ENCODE data around the gene ADRM1.

ADRM1 gene, protein sequence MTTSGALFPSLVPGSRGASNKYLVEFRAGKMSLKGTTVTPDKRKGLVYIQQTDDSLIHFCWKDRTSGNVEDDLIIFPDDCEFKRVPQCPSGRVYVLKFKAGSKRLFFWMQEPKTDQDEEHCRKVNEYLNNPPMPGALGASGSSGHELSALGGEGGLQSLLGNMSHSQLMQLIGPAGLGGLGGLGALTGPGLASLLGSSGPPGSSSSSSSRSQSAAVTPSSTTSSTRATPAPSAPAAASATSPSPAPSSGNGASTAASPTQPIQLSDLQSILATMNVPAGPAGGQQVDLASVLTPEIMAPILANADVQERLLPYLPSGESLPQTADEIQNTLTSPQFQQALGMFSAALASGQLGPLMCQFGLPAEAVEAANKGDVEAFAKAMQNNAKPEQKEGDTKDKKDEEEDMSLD

DNA sequence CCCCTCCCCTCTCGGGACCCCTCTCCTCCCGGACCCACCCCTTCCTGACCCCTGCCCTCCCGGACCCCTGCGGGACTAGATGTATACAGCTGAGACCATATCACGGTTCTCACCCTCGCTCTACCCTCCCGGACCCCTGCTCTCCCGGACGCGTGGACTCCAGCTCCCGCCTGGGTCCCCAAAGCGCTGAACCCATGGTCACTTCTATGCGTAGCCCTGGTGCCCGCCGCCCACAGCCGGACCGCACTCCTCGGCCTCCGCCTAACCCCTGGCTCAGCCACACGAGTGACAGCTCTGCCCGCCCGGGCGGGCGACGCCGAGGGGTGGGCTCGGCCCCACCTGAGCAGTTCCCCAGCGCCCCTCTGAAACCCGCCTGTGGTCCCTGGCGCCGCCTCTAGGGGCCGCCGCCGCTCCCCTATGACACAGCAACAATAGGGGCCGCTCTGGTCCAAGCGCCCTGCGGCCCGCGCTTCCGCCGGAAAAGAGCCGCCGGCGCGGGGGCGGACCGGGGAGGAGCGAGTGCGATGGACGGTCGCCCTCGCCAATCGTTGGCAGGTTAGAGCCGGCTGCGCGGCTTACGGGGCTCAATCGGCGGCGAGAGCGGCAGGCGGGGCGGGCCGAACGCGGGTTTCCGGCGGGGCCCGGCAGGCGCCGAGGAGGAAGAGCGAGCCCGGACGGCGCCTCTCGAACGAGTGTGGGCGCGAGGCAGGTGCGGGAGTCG, at the start of gene ADRM1:
Gene ADRM1 (plus strand): TSS at position 657 of the 721 bp plus-strand sequence. CDS start 572 bp downstream, outside the sequence.
- H3K4me1 ChIP-seq (ENCODE audit: insufficient read depth, low read length), result peaks cover 21% of the 10 kb centered on the region
- peak within 1 kb of the TSS; percentile 80 for H3K9ac ChIP-seq (ENCODE audit: low read length)

DNA sequence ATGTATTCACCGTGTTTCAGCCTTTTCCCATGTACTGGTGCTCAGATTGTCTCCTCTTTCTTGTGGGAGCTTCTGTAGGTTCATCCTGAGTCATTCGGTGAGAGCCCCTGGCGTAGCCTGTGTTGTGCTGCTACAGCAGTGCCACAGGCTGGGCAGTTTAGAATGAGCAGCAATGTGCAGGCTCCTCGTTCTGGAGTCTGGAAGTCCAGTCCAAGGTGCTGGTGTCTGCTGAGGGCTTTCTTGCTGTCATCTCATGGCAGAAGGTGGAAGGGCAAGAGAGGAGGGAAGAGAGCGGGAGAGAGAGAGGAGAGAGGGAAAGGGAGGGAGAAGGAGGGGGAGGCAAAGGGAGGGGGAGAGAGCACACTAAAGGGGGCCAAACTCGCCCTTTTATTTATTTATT, 49.4 kb upstream of the ADRM1 start:
- Histone ChIP-seq H3K9ac (ENCODE audit: low read length) (no peak overlapping the region), H3K27me3 (ENCODE audit: control insufficient read depth in 1 of 2, insufficient read depth in 2 of 2, low read length in 2 of 2) (no peaks in the 10 kb centered on the region), H3K9me3 (ENCODE audit: low read length) (no peaks in the 10 kb centered on the region), H3K4me1 (ENCODE audit: insufficient read depth, low read length) (peaks cover 3% of the 10 kb centered on the region), H3K36me3 (ENCODE audit: insufficient read depth, low read length) (peaks cover 13% of the 10 kb centered on the region), H3K27ac (ENCODE audit: low read depth, low read length) (no peak overlapping the region), H3K4me3 (ENCODE audit: low read depth in 1 of 2, low read length in 2 of 2) (no peak overlapping the region)

More for the DNA sequence above, at the start of gene ADRM1:
- no peaks in the 10 kb centered on the region for H3K9me3 ChIP-seq (ENCODE audit: low read length)
- H3K36me3 ChIP-seq (ENCODE audit: insufficient read depth, low read length), result peaks cover 31% of the 10 kb centered on the region
- no peaks in the 10 kb centered on the region for H3K27me3 ChIP-seq (ENCODE audit: control insufficient read depth in 1 of 2, insufficient read depth in 2 of 2, low read length in 2 of 2)
- peak within 1 kb of the TSS; percentile 87 to 88 for H3K4me3 ChIP-seq (ENCODE audit: low read depth in 1 of 2, low read length in 2 of 2)
- peak within 1 kb of the TSS; percentile 100 for H3K27ac ChIP-seq (ENCODE audit: low read depth, low read length)

DNA sequence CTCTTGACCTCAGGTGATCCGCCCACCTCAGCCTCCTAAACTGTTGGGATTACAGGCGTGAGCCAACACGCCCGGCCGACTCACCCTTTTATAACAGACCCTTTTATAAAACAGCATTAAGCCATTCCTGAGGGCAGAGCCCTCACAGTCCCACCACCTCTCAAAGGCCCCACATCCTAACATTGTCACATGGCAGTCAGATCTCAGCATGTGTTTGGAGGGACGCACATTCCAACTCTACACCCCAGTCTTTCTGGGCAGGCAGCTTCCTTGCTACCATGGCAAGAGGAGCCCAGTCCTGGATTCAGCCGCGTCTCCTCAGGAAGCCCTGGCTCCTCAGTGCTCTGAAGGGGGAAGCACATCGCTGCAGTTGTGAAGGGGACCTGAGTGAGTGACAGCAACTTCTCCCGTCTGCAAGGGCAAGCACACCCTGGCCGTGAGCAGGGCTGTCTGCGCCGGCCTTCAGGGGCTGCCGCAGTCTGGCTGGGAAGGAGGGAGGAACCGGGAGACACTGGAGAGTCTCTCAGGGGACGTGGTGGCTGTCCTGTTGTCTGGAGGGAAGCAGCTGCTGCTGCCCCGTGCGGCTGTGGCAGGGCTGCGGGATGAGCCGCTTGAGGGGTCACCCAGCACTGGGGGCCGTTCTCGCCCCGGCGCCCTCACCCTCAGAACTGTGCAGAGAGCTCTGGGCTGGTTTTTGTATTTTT, 48.6 kb upstream of the ADRM1 start:
- Histone ChIP-seq H3K9me3 (ENCODE audit: low read length) (no peaks in the 10 kb centered on the region), H3K27me3 (ENCODE audit: control insufficient read depth in 1 of 2, insufficient read depth in 2 of 2, low read length in 2 of 2) (no peaks in the 10 kb centered on the region), H3K9ac (ENCODE audit: low read length) (no peak overlapping the region), H3K4me1 (ENCODE audit: insufficient read depth, low read length) (peaks cover 10% of the 10 kb centered on the region), H3K4me3 (ENCODE audit: low read depth in 1 of 2, low read length in 2 of 2) (no peak overlapping the region), H3K36me3 (ENCODE audit: insufficient read depth, low read length) (peaks cover 18% of the 10 kb centered on the region), H3K27ac (ENCODE audit: low read depth, low read length) (no peak overlapping the region)

DNA sequence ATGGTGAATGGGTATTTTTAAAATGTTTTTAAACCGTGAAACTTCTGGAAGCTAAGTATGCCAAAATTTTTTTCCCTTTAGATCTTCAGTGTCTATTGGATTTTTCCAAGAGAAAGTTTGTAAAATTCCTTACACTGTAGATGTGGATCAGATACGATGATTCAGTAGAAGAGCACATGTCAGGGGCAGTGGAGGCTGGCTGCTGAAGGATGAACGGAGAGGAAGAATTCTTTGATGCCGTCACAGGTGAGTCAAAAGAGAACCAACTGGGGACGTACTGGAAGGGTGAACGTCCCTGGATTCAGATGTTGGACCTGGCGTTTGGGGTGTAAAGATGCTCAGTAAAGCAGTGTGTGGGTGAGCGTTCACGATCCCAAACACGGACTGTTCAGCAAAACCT, 46.8 kb upstream of the ADRM1 start:
- Histone ChIP-seq H3K36me3 (ENCODE audit: insufficient read depth, low read length) (peaks cover 31% of the 10 kb centered on the region), H3K4me3 (ENCODE audit: low read depth in 1 of 2, low read length in 2 of 2) (no peak overlapping the region), H3K9me3 (ENCODE audit: low read length) (no peaks in the 10 kb centered on the region), H3K27ac (ENCODE audit: low read depth, low read length) (no peak overlapping the region), H3K4me1 (ENCODE audit: insufficient read depth, low read length) (peaks cover 10% of the 10 kb centered on the region), H3K27me3 (ENCODE audit: control insufficient read depth in 1 of 2, insufficient read depth in 2 of 2, low read length in 2 of 2) (no peaks in the 10 kb centered on the region), H3K9ac (ENCODE audit: low read length) (no peak overlapping the region)

DNA sequence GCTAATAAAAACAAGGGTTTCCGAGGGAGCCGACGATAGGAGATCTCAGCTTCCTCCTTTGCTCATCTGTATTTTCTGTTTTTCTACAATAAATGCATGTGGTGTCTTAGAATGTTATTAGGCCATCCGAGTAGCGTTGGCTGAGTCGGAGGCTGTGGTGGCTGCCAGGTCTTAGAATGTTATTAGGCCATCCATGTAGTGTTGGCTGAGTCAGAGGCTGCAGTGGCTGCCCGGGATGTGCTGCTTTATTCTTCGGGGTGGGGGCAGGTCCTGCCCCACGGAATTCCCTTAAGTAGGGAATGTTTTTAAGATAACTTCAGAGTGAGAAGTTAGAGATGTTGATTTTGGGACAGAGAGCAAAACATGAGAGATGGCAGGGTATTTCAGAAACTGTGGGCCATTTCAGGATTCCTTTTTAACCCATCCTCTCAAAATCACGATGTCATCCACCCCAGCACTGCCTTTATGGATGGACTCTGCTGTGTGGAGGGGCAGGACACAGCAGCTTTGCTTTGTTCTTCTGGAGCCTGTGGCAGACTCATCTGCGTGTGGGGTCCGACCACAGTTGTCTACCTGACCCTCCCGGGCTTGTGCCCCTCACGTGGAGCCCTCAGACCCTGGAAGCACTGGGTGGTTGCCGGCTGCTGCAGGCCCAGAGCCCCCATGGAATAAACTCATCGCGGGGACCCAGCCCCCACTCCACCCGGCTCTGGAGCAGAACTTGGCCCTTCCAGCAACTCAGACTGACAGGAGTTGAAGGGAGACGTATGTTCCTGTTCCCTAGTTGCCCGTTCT, 44.1 kb upstream of the ADRM1 start:
- H3K27ac ChIP-seq (ENCODE audit: low read depth, low read length), result no peak overlapping the region
- H3K9ac ChIP-seq (ENCODE audit: low read length), result no peak overlapping the region

DNA sequence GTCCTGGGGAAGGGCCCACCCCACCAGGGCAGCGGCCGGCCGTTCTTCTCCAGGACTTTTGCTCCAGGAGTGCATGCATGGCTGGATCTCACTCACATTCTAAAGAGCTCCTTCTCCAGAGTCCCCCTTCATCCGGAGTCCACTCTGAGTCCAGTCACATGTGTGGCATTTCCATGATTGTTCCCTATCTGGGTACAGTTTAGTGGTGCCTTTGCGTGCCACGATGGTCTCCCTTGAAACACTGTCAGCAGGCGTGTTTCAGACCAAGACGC, 43.6 kb upstream of the ADRM1 start:
- no peaks in the 10 kb centered on the region for H3K27me3 ChIP-seq (ENCODE audit: control insufficient read depth in 1 of 2, insufficient read depth in 2 of 2, low read length in 2 of 2)
- H3K27ac ChIP-seq (ENCODE audit: low read depth, low read length), result no peak overlapping the region
- peaks cover 10% of the 10 kb centered on the region for H3K4me1 ChIP-seq (ENCODE audit: insufficient read depth, low read length)
- H3K4me3 ChIP-seq (ENCODE audit: low read depth in 1 of 2, low read length in 2 of 2), result no peak overlapping the region
- peaks cover 44% of the 10 kb centered on the region for H3K36me3 ChIP-seq (ENCODE audit: insufficient read depth, low read length)
- no peaks in the 10 kb centered on the region for H3K9me3 ChIP-seq (ENCODE audit: low read length)
- no peak overlapping the region for H3K9ac ChIP-seq (ENCODE audit: low read length)

More for the DNA sequence above, 44.1 kb upstream of the ADRM1 start:
- Histone ChIP-seq H3K4me1 (ENCODE audit: insufficient read depth, low read length) (peaks cover 10% of the 10 kb centered on the region), H3K9me3 (ENCODE audit: low read length) (no peaks in the 10 kb centered on the region), H3K27me3 (ENCODE audit: control insufficient read depth in 1 of 2, insufficient read depth in 2 of 2, low read length in 2 of 2) (no peaks in the 10 kb centered on the region), H3K36me3 (ENCODE audit: insufficient read depth, low read length) (peaks cover 44% of the 10 kb centered on the region), H3K4me3 (ENCODE audit: low read depth in 1 of 2, low read length in 2 of 2) (no peak overlapping the region)

DNA sequence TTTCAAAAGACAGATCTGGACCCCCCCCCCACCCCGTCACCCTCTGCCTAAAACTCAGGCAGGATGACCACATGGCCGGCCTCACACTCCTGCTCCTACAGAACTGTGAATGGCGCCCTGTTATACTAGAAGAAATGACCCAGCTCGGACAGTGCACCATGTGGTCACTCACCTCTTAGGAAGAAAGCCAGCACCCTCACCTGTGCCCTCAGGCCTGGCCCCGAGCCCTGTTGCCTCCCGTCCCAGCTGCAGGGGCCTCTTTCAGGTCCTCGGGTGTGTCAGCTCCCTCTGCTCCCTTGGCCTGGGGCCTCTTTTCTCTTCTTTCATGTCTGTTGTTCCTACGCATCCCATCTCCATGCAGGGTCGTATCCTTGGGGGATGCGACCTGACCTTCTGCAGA, 40.7 kb upstream of the ADRM1 start:
- Histone ChIP-seq H3K27me3 (ENCODE audit: control insufficient read depth in 1 of 2, insufficient read depth in 2 of 2, low read length in 2 of 2) (no peaks in the 10 kb centered on the region), H3K4me1 (ENCODE audit: insufficient read depth, low read length) (peaks cover 10% of the 10 kb centered on the region), H3K4me3 (ENCODE audit: low read depth in 1 of 2, low read length in 2 of 2) (no peak overlapping the region), H3K27ac (ENCODE audit: low read depth, low read length) (no peak overlapping the region), H3K9ac (ENCODE audit: low read length) (no peak overlapping the region), H3K36me3 (ENCODE audit: insufficient read depth, low read length) (peaks cover 41% of the 10 kb centered on the region), H3K9me3 (ENCODE audit: low read length) (no peaks in the 10 kb centered on the region)

DNA sequence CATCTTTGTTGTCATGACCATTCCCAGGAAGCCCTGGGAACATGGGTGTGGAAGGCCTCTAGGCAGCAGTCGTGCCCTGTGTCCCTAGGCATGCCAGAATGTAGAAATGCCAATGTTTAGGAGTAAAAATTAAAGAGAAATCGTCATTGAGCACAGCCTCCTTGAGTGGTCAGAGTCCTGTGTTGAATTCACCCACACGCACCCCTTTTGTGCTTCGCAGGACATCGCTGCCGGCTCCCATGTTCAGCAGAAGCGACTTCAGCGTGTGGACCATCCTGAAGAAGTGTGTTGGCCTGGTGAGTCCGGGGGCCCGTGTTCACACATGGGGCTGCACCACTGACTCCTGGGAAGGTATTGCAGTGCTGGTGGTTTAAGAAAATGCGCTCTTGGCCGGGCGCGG, 39.4 kb upstream of the ADRM1 start:
- H3K4me3 ChIP-seq (ENCODE audit: low read depth in 1 of 2, low read length in 2 of 2), result no peak overlapping the region
- peaks cover 37% of the 10 kb centered on the region for H3K36me3 ChIP-seq (ENCODE audit: insufficient read depth, low read length)
- H3K9me3 ChIP-seq (ENCODE audit: low read length), result no peaks in the 10 kb centered on the region
- no peak overlapping the region for H3K27ac ChIP-seq (ENCODE audit: low read depth, low read length)
- H3K27me3 ChIP-seq (ENCODE audit: control insufficient read depth in 1 of 2, insufficient read depth in 2 of 2, low read length in 2 of 2), result no peaks in the 10 kb centered on the region
- peaks cover 7% of the 10 kb centered on the region for H3K4me1 ChIP-seq (ENCODE audit: insufficient read depth, low read length)
- H3K9ac ChIP-seq (ENCODE audit: low read length), result no peak overlapping the region

DNA sequence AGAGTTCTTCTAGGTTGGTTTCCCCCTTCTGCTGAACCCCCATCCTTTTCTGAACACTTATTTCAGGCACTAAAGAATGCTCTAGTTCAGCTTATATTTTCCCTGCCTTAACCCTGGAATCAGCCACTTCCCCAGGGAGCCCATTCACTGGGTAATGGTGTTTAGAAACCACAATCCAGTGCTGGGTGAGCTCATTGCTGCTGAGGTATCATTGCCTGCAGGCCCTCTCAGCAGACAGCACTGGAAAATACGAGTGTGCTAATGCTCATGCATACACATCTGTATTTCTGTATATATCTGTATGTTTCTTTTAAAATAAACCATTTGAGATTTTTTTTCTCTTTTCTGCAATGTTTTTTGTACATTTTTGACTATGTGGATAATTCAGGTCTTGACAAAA, 37.4 kb upstream of the ADRM1 start:
- H3K27ac ChIP-seq (ENCODE audit: low read depth, low read length), result no peak overlapping the region
- H3K36me3 ChIP-seq (ENCODE audit: insufficient read depth, low read length), result peaks cover 21% of the 10 kb centered on the region
- H3K27me3 ChIP-seq (ENCODE audit: control insufficient read depth in 1 of 2, insufficient read depth in 2 of 2, low read length in 2 of 2), result no peaks in the 10 kb centered on the region
- no peaks in the 10 kb centered on the region for H3K9me3 ChIP-seq (ENCODE audit: low read length)
- H3K4me3 ChIP-seq (ENCODE audit: low read depth in 1 of 2, low read length in 2 of 2), result no peak overlapping the region
- no peaks in the 10 kb centered on the region for H3K4me1 ChIP-seq (ENCODE audit: insufficient read depth, low read length)
- no peak overlapping the region for H3K9ac ChIP-seq (ENCODE audit: low read length)

DNA sequence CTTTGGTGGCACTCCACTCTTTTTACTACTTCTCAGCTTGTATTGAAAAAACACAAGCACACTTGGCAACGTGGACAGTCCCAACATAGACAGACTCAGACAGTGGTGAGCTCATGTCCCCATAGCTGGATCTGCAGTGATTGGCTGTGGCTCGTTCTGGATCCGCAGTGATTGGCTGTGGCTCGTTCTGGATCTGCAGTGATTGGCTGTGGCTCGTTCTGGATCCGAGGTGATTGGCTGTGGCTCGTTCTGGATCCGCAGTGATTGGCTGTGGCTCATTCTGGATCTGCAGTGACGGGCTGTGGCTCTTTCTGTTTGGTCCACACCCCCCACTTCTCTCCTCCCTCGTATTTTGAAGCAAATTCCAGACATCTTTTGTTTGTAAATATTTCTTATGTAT, 36.5 kb upstream of the ADRM1 start:
- Histone ChIP-seq H3K9me3 (ENCODE audit: low read length) (no peaks in the 10 kb centered on the region), H3K9ac (ENCODE audit: low read length) (no peak overlapping the region), H3K36me3 (ENCODE audit: insufficient read depth, low read length) (peaks cover 18% of the 10 kb centered on the region), H3K4me3 (ENCODE audit: low read depth in 1 of 2, low read length in 2 of 2) (no peak overlapping the region), H3K27ac (ENCODE audit: low read depth, low read length) (no peak overlapping the region), H3K4me1 (ENCODE audit: insufficient read depth, low read length) (no peaks in the 10 kb centered on the region), H3K27me3 (ENCODE audit: control insufficient read depth in 1 of 2, insufficient read depth in 2 of 2, low read length in 2 of 2) (no peaks in the 10 kb centered on the region)

DNA sequence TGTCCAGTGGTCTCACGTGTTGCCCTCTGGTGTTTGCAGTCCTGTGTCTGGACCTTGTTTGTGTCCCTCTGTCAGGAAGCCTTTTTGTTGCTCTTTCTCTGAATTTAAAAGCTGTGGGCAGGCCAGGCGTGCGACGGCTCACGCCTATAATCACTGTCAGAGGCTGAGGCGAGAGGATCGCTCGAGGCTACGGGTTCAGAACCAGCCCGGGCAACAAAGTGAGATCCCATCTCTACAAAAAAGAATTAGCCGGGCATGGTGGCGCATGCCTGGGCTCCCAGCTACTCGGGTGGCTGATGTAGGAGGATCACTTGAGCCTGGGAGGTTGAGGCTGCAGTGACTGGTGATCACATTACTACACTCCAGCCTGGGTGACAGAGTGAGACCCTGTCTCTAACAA, 35.9 kb upstream of the ADRM1 start:
- no peak overlapping the region for H3K4me3 ChIP-seq (ENCODE audit: low read depth in 1 of 2, low read length in 2 of 2)
- H3K27me3 ChIP-seq (ENCODE audit: control insufficient read depth in 1 of 2, insufficient read depth in 2 of 2, low read length in 2 of 2), result no peaks in the 10 kb centered on the region
- no peaks in the 10 kb centered on the region for H3K9me3 ChIP-seq (ENCODE audit: low read length)
- H3K9ac ChIP-seq (ENCODE audit: low read length), result no peak overlapping the region
- H3K36me3 ChIP-seq (ENCODE audit: insufficient read depth, low read length), result peaks cover 23% of the 10 kb centered on the region
- no peak overlapping the region for H3K27ac ChIP-seq (ENCODE audit: low read depth, low read length)
- no peaks in the 10 kb centered on the region for H3K4me1 ChIP-seq (ENCODE audit: insufficient read depth, low read length)

Measured in muscle layer of colon (tissue), 2 donors.